Ovary (tissue), 9 donors: ENCODE data around the gene AHRR. TPM values are rescaled to one million over a fixed set of nuclear protein-coding genes. Genes with fewer than 3 reads are reported as not detected.

Source experiments
- DNase-seq, 5 donors: peaks; one replicate each; pipeline ENCODE4 v3.0.0-alpha.2; 2019 to 2020
- H3K27ac ChIP-seq, 2 donors: fragments of 200-600 bp; one replicate each; pipeline versions ENCODE4 v1.5.1 to v1.8.0; 2019 to 2022
- H3K27me3 ChIP-seq: fragments of 200-600 bp; one replicate; pipeline ENCODE4 v1.8.0; 2022
- H3K36me3 ChIP-seq: fragments of 200-600 bp; sonication (generic); one replicate; pipeline ENCODE4 v1.5.1; 2019
- H3K4me1 ChIP-seq: one replicate; pipeline ENCODE4 v1.8.1; 2013; ENCODE audit warnings: mild to moderate bottlenecking, moderate library complexity; ENCODE audit not compliant: insufficient read depth
- H3K4me3 ChIP-seq: fragments of 200-600 bp; sonication (generic); one replicate; pipeline ENCODE4 v1.5.1; 2017
- H3K9me3 ChIP-seq, 2 donors: fragments of 200-600 bp in 1 of 2; sonication (generic) in 1 of 2; one replicate each; pipeline versions ENCODE4 v1.5.1 to v1.8.1; 2013 to 2019; ENCODE audit warnings: mild to moderate bottlenecking in 1 of 2, moderate library complexity in 1 of 2
- CTCF ChIP-seq, 3 donors: fragments of 450-650 bp in 2 of 3; fragments of 200-600 bp in 1 of 3; IDR thresholded peaks; one replicate each; pipeline versions ENCODE4 v1.5.1 to v1.8.0; 2016 to 2022; ENCODE audit warnings: antibody characterized with exemption in 3 of 3, mild to moderate bottlenecking in 1 of 3
- EP300 ChIP-seq: sonication (generic); formaldehyde crosslinking; IDR thresholded peaks from one replicate; pipeline ENCODE4 v1.6.1; 2017; ENCODE audit warnings: antibody characterized with exemption
- POLR2A ChIP-seq: fragments of 450-650 bp; IDR thresholded peaks from one replicate; pipeline ENCODE4 v1.6.1; 2017; ENCODE audit warnings: antibody characterized with exemption, mild to moderate bottlenecking, moderate library complexity
- WGBS, 3 donors: extraction: QIAGEN DNeasy Blood & Tissue Kit in 1 of 3; methylation state at CpG; one replicate each; pipeline versions ENCODE4 v1.1.5 to v1.1.7; 2013 to 2017; 5-methylcytosine and 5-hydroxymethylcytosine counted together
- intact Hi-C, 4 donors: fragments of 100-400 bp; cut with DNase I; formaldehyde crosslinking; loops; one replicate each; pipeline versions ENCODE4 v1.11.0 to v1.15.1; 2022 to 2023
- polyA plus RNA-seq, 2 donors: library from polyadenylated mRNA; stranded (reverse); fragments of 200-250 nt in 1 of 2; fragments of 350-450 nt in 1 of 2; fragmentation: Illumina TruSeq in 1 of 2; extraction: RNeasy Lipid Tissue Mini Kit (QIAGEN cat#74804) in 1 of 2; gene quantifications; one replicate each; pipeline ENCODE4 v1.2.3, GENCODE V29; 2013 to 2014
- total RNA-seq, 7 donors: library from RNA; depleted of rRNA in 2 of 7; stranded (reverse); fragments of >200 nt in 2 of 7; fragmentation: NEBNext Ultra II Directional in 3 of 7; extraction: Animal tissue kit (Norgen Biotek cat#: 25700) in 3 of 7; gene quantifications; one replicate each; pipeline versions ENCODE4 v1.1.0 to v1.2.4, GENCODE V29; 2016 to 2023
- donor health status: DM: no; HTN: no; CAD: no; lungs with moderate emphysema.
- donor health status: DM: no; HTN: no; CAD: no.
- donor health status: Bipolar disorder and iron deficiency.
- donor health status: DM: yes; HTN: yes; CAD: no.
- donor health status: DM: no; HTN: no; CAD: no.
- donor health status: DM: yes; HTN: yes; CAD: no.

Gene AHRR
- total and polyA plus RNA-seq, 9 donors = 0.72 to 14.9 (median 2.0) TPM

DNA sequence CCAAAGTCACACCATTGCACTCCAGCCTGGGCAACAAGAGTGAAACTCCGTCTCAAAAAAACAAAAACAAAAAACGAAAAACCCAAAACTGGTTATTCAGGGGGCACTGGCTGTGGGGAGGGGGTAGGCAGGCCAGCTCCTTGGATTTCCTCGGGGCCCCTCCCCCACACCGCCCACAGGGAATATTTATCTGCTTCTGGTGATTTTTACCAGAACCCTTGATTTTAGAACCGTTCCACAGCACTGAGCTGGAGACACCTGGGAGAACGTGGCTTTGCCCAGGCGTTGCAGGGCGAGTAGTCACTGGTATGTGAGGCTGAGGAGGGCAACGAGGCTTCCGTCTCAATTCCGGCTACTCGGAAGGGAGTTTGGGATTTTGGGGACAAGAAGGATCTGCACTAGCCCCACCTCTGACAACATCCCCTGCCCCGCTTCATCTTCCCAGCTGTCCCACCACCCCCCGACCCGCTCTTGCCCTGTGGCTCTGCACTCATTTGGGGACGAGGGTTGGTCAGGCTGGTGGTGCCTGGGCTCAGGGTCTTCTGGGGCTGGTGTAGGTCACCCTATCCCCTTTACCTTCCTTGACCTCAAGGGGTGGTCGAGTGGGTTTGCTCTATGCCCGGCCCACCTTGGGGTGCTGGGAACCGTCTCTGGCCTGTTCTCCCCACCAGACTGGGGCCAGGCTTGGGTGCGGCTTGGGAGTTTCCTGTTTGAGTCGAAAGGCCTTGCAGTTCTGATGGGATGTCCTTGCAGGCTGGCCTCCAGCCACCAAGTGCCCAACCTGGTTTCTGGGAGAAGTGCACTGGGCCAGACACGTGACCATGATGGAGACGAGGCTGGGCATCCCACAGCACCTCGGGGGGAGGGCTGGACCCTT, 3.5 kb downstream of the AHRR start:
- no peaks in the 10 kb centered on the region for H3K27me3 ChIP-seq

DNA sequence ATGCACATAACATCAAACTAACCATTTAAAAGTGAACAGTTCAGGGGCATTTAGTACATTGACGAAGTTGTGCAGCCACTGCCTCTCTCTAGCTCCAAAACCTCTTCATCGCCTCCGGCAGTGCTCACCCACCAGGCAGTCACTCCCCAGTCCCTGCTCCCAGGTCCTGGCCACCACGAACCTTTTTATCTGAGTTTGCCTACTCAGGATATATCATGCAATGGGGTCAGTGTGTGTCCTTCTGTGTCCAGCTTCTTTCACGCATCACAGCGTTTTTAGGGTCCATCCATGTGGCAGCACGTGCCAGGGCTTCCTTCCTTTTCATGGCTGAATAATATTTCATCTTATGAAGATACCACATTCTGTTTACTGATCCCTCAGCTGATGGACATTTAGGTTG, 4.6 kb downstream of the AHRR start:
- H3K4me3 ChIP-seq = no peak overlapping the region
- DNase-seq = no peak
- H3K27ac ChIP-seq = no peak overlapping the region
- intact Hi-C loops = no loop called here
- H3K36me3 ChIP-seq = no peaks in the 10 kb centered on the region
- TF ChIP-seq CTCF (IDR thresholded peaks at IDR 0.05) (no peak), POLR2A (no peak), EP300 (no peak)
- H3K9me3 ChIP-seq = no peaks in the 10 kb centered on the region
- 91 to 94% (median 92%) methylated on average over 7 of the region's 7 CpGs for WGBS, 3 donors
- H3K27me3 ChIP-seq = no peaks in the 10 kb centered on the region
- H3K4me1 ChIP-seq = no peaks in the 10 kb centered on the region

More for the DNA sequence above, 3.5 kb downstream of the AHRR start:
- WGBS, 3 donors = 73 to 79% (median 74%) methylated on average over 24 of the region's 24 CpGs
- intact Hi-C loops = no loop called here
- no peak for DNase-seq
- no peaks in the 10 kb centered on the region for H3K36me3 ChIP-seq
- no peak overlapping the region for H3K4me3 ChIP-seq
- no peaks in the 10 kb centered on the region for H3K4me1 ChIP-seq
- no peak overlapping the region for H3K27ac ChIP-seq
- no peaks in the 10 kb centered on the region for H3K9me3 ChIP-seq
- TF ChIP-seq POLR2A (no peak), CTCF (IDR thresholded peaks at IDR 0.05) (no peak), EP300 (no peak)

DNA sequence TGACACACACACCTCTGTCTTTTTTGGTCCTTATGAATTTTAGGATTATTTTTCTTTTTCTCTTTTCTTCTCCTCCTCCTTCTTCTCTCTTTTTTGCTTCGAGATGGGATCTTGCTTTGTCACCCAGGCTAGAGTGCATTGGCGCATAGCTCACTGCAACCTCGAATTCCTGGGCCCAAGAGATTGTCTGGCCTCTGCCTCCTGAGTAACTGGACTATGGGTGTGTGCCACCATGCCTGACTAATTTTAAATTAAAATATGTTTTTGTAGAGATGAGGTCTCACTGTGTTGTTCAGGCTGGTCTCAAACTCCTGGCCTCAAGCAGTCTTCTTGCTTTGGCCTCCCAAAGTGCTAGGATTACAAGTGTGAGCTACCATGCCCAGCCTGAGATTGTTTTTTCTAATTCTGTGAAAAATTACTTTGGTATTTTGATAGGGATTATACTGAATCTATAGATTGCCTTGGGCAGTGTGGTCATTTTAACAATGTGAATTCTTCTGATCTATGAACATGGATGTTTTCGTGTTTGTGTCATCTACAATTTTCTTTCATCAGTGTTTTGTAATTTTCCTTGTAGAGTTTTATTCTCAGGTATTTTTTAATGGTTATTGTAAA, 7.7 kb downstream of the AHRR start:
- H3K36me3 ChIP-seq = no peaks in the 10 kb centered on the region
- no peak for TF ChIP-seq POLR2A
- TF ChIP-seq EP300 = no peak
- no peak for TF ChIP-seq CTCF (IDR thresholded peaks at IDR 0.05)
- intact Hi-C loops = no loop called here
- no peak overlapping the region for H3K27ac ChIP-seq
- H3K9me3 ChIP-seq = no peaks in the 10 kb centered on the region
- no peaks in the 10 kb centered on the region for H3K27me3 ChIP-seq
- DNase-seq = no peak
- WGBS, 3 donors = 84 to 94% (median 90%) methylated on average over 4 of the region's 4 CpGs
- no peak overlapping the region for H3K4me3 ChIP-seq
- no peaks in the 10 kb centered on the region for H3K4me1 ChIP-seq

DNA sequence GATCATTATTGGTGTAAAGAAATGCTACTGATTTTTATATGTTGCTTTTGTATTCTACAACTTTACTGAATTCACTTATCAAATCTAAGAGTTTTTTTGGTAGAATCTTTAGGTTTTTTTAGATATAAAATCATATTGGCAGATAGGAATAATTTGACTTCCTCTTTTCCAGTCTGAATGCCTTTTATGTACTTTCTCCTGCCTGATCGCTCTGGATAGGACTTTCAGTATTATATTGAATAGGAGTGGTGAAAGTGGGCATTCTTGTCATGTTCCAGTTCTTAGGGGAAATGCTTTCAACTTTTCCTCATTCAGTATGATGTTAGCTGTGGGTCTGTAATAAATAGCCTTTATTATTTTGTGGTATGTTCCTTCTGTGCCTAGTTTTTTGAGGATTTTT, 8.3 kb downstream of the AHRR start:
- no peak for DNase-seq
- H3K9me3 ChIP-seq = no peaks in the 10 kb centered on the region
- H3K4me3 ChIP-seq = no peak overlapping the region
- no peak overlapping the region for H3K27ac ChIP-seq
- intact Hi-C loops = no loop called here
- no peak for TF ChIP-seq EP300
- no peak for TF ChIP-seq CTCF (IDR thresholded peaks at IDR 0.05)
- TF ChIP-seq POLR2A = no peak
- 89 to 95% (median 94%) methylated on average over 1 of the region's 1 CpG for WGBS, 3 donors
- no peaks in the 10 kb centered on the region for H3K36me3 ChIP-seq
- no peaks in the 10 kb centered on the region for H3K4me1 ChIP-seq
- no peaks in the 10 kb centered on the region for H3K27me3 ChIP-seq
